Activated T-cell treated with anti-CD3 and anti-CD28 coated beads for 48 hours (primary cell): ENCODE data around the gene NACC1.
"Not testable (repeated sequence)": the region's sequence is repeated elsewhere in the genome, so short reads cannot be mapped to it uniquely, and the experiment has no call there.

Experiments used
- DNase-seq: peaks from one replicate; pipeline ENCODE4 v3.0.0-alpha.2; 2020; ENCODE audit warnings: low read depth

The NACC1 gene

GRCh38 chr19:13146763-13147563, 28.9 kb downstream of the NACC1 start:
- no peak for DNase-seq

DNA sequence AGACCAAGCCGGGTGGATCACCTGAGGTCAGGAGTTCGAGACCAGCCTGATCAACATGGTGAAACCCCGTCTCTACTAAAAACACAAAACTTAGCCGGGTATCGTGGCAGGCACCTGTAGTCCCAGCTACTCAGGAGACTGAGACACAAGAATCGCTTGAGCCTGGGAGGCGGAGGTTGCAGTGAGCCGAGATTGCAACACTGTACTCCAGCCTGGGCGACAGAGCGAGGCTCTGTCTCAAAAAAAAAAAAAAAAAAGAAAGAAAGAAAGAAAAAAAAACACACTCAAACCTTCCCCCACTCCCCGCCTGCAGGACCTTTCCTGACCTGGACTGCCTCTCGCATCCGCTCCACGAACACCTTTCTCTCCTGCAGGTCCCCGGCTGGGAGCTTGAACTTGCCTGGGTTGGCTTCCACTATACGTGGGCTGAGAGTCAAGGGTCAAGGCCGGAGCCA, 31.1 kb downstream of the NACC1 start:
- not testable (repeated sequence) for DNase-seq

DNA sequence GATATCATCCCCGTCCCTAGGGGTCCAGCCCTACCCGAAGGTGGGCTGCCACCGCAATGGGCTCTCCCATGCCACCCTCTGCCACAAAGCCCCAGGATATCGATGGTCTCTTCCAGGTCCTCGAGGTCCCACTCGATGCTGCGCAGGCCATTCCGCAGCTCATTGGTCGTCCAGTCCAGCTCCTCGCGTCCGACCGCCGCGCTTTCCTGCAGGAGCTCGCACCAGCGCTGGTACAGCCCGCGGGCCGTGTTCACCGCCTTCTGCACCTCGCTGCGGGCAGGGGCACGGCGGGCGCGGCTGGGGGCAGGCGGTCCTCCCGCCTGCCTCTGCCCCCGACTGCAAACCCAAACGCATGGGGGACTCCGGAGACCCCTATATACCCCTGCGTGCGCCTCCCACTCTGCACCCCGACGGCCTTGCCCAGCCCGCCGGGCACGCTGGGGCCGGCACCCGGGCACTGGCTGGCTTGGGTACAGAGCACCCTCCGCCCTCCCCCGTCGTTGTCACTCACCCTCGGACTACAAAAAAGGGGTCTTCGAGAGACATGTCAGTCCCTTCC, 31.6 kb downstream of the NACC1 start:
- DNase-seq = no peak

DNA sequence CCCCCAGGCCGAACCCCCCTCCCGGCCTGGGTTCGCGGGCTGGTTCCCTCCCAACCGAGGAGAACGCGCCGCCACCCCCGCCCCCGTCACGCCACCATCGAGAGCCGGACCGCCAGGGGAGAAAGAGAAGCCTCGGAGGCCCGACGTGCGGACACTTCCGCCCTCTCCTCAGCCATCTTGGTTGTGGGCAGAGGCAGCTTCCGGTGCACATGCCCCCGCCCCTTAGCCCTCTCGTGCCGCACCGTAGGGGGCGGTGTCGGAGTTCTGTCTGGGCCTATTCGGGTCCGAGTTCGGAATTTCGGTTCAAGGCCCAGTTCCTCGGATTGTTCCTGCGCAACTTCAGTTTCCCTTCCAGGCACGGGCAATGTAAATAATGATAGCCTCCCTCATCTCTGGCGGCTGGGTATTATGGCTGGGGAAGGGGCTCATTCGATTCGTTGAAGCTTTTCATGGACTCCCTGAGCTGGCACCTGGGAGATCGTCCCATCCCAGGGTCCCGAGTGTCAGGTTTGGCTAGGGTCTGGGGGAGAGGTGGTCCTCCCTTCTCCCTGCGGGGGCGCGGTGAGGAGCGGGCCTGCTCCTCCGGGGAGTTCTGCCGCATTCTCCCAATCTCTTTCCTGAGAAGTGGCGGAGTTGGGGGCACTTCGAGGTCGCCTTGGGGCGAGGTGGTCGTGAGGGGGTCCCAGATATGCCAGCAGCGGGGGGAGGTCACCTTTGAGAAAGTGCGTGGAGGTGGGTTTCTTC, 32.3 kb downstream of the NACC1 start, which contains the start of the genes IER2 and STX10:
TSS of gene IER2 (plus strand) at position 225 of the 744 bp plus-strand sequence. CDS start 2,776 bp downstream, outside the sequence.
TSS of gene STX10 (minus strand) at position 189 of the 744 bp plus-strand sequence. CDS start 202 bp downstream, outside the sequence.
- peak; percentile 90 for DNase-seq

- DNase-seq = no peak
These were observed 33.0 kb downstream of the NACC1 start for GRCh38 chr19:13150931-13151604.

DNA sequence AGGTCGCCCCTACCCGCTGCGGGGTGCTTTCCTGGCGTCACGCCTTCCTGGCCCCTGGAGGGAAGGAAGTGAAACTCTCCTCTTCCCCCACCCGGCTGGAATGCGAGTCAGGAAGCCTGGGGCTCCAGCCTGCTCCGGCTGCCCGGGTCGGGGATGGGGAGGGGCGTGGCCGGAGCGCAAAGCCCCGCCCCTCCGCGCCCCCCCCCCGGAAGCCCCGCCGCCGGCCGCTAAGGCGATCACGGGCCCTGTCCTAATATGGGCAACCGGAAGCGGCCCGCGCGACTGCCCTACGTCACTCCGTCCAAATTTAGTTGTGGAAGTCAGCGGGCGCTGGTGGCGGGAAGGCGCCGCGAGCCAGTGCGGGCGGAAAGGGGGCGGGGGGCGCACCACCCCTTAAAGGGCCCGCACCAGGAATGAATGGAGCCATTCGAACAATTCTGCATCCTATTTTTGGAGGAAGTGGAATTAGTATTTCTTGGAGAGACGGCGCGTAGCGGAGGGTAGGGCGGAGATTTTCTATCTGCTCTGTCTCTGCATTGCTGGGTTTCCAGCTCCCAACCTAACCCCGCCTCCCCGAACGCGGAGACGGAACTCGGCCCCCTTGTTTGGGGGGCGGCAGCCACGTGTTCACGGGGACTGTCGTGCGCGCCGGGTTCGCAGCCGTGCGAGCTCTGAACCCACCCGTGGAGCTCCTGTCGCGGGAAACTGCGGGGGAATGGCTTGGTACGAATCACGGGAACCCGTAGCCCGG, 33.7 kb downstream of the NACC1 start:
- DNase-seq = peak; percentile 94

DNA sequence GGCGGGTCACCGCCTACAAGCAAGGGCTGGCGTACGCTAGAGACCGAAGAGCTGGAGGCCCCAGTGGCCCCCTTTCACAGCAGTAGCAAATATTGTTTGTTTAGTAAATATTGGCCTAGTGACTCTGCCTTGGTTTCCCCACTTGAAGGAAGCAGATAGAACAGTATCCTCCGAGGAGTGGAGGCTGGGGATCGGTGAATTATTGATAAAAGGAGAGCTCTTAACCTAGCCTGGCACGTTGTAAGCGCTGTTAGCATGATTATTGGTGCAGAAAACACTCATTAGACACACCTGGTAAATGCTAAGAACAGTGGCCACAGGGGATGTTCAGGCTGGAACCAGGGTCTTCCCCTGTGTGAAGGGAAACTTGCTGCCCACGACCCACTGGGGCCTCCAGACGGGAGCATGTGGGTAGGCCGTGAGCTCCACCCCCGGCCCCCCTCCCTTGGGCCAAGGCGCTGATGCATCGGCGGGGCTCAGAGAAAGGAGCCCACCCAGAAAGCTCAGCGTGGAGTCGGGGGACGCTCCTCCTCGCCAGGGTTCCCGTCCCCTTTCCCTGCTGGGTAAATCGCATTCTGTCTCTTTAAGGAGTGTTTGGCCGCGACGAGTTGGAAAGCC, 34.4 kb downstream of the NACC1 start:
- no peak for DNase-seq

- peak; percentile 94 for DNase-seq
These were observed 35.0 kb downstream of the NACC1 start for GRCh38 chr19:13152974-13153568.

DNA sequence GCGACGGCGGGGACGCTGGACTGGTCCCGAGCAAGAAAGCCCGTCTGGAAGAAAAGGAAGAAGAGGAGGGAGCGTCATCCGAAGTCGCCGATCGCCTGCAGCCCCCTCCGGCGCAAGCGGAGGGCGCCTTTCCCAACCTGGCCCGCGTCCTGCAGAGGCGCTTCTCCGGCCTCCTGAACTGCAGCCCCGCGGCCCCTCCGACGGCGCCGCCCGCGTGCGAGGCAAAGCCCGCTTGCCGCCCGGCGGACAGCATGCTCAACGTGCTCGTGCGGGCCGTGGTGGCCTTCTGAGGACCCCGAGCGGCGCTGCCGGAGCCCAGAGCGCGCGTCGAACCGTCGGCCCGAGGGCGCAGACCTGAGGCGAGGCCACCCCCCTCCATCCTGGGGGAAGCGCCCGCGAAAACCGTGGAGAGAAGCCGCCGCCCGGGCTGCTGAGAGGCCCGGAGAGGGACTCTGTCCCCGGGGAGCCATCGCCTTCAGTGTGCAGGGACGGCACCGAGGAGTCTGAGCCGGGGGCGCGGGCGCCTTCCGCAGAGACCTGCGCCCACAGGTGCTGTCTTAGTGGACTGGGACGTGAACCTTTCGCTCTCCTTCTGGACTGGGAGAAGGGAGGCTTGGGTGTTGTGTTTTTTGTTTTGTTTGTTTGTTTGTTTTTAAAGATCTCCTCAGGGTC, 35.6 kb downstream of the NACC1 start:
- no peak for DNase-seq

DNA sequence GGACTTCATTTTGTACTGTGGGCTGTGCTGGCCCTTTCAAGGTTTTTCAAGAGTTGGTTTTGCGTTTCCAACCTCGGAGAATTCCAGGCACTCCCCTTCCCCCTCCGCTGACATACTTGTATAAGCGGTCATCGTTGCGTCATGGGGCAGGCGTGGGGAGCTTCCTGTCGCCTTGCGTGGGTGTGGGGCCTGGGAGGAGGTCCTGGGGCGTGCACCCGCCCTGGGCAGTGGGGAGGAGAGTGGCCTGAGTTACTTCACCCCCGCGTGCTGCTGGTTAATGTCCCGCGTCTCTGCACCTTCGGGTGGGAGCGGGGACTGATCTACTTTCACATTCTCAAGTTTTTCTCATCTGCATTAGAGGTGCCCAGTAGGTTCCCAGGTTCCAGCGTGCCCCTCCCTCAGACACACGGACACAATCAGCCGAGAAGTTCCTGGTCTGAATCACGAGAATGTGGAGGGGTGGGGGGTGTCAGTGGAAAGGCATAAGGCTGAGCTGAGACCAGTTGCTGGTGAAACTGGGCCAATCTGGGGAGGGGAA, 36.2 kb downstream of the NACC1 start:
- DNase-seq = peak; percentile 60

DNA sequence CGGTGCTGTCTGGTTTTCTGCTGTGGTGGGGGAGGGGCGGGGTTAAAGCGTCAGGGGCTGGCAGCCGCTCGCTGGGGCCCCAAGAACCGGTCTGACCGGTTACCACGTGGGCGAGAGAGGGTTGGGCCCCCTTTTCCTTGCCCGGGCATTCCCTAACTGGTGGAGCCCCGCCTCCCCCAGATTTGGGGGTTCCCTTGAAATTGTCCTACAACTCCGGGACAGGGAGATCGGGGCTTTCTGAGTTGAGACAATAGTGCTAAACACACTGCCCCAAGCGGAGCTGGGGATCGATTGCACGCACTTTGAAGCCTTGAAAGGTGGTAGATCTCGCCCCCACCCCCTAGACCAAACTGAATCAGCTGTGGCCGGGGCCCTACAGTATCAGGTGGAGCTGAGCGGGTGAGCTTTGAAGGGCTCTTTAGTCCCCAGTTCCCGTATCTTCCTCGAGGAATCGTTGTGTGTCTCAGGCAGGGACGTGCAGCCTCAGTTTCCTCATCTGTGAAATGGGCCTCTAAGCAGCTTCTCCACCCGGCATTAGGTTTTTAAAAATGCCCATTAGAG, 36.9 kb downstream of the NACC1 start:
- DNase-seq = peak; percentile 72

GRCh38 chr19:13155472-13156359, 37.7 kb downstream of the NACC1 start:
- peak; percentile 64 for DNase-seq

- no peak for DNase-seq
These were observed 41.6 kb downstream of the NACC1 start for GRCh38 chr19:13159713-13160112.

- DNase-seq = no peak
These were observed 42.5 kb downstream of the NACC1 start for GRCh38 chr19:13160557-13160956.

DNA sequence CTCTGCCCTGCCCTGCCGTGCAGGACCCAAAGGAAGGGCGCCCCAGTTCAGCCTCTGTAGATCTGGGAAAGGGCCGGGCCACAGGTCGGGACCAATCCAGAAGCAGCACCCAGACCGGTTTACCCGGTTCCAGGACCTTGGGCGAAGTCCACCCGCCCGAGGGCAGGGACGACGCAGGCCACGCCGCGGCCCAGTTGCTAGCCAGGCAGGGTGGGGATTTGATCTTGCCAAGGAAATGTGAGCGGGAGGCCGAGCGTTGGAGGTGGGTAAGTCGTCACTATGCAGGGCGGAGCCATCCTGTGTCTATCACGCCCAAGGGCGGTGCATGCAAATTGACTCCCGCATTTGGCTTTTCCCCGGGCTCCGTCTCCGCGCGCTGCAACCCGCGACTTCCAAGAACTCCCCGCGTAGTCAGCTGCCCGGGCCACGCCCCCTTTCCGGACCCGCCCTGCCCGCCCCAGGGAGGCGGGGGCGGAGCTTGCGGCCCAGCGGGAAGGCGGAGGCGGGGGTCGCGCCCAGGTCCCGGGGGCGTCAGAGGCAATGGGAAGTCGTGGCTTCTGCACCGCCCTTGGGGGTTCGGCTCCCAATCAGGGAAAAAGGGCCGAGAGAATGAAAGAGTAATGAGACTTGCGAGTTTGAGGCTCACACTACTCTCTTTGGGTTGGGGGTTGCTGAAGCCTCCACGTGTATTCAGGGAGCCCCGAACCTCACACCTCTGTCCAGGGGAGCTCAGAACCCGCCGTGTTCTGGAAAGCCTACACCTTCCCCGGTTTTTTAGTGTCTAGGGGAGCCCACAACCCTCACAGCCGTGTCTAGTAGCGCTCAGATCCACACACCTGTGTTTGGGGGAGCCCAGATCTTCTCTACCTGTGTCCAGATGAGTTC, 44.9 kb downstream of the NACC1 start:
- DNase-seq = peak; percentile 89

DNA sequence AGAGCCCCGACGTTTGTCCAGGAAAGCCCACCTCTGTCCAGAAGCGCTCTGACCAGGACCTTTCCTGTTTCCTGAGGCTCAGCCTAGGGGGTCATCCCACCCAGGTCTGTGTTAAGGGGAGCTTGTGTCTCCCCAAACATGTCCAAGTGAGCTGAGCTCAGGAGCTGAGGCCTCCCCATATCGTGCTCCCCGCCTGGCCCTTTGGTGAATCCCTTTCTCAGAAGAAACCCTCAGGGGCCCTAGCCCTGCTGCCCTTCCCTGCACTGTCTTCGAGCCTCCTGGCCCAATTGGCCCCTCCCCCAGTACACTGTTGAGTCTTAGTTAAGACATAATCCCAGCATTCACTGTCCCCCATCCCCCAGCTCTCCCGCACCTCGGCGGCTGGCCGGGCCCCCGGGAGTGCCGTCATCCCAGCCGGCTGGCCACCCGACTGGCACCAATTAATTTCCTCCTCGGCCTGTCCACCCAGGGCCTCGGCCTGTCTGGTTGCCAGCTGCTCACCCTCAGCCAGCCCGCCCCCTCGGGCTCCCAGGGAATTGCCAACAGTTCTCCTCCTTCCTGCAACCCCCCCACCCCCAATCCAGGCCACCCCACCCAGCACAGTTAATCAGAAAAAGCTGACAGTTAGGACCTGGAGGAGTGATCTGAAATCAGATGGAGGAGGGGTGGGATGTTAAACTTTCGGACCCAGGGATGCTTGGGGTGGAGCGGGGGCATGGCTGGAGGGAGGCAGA, 45.7 kb downstream of the NACC1 start:
- peak; percentile 53 for DNase-seq
